Tibial nerve (tissue), 4 donors: ENCODE data around the gene BPIFB1.

Experiments used
- CTCF ChIP-seq, 5 experiments: fragments of 200-600 bp in 3 of 5; fragments of 450-650 bp in 2 of 5; sonication (generic) in 3 of 5; IDR thresholded peaks; one replicate each; pipeline ENCODE4 v1.5.1; 2016 to 2019; ENCODE audit warnings: antibody characterized with exemption in 5 of 5, mild to moderate bottlenecking in 3 of 5, moderate library complexity in 2 of 5
- EP300 ChIP-seq, 2 donors: sonication (generic); formaldehyde crosslinking; IDR thresholded peaks; one replicate each; pipeline ENCODE4 v1.6.1; 2017; ENCODE audit warnings: antibody characterized with exemption in 2 of 2, mild to moderate bottlenecking in 1 of 2
- POLR2A ChIP-seq, 2 donors: fragments of 450-650 bp; IDR thresholded peaks; one replicate each; pipeline ENCODE4 v1.6.1; 2017; ENCODE audit warnings: antibody characterized with exemption in 2 of 2, mild to moderate bottlenecking in 2 of 2, moderate library complexity in 2 of 2

- no peak for TF ChIP-seq POLR2A (IDR thresholded peaks at IDR 0.05)
- TF ChIP-seq CTCF (IDR thresholded peaks at IDR 0.05) = no peak
- TF ChIP-seq EP300 (IDR thresholded peaks at IDR 0.05) = no peak
Measured at GRCh38 chr20:33336375-33336774, 53.4 kb downstream of the BPIFB1 start.
